22Rv1 (cell line): ENCODE results near the gene PXT1.

Experiments used
- CTCF ChIP-seq: fragments of 450-650 bp; IDR thresholded peaks from 2 replicates; pipeline ENCODE4 v1.5.1; 2017; ENCODE audit warnings: mild to moderate bottlenecking
- ZFX ChIP-seq: fragments of 450-650 bp; IDR thresholded peaks from 2 replicates; pipeline ENCODE4 v1.6.1; 2017; ENCODE audit warnings: antibody characterized with exemption, borderline replicate concordance

GRCh38 chr6:36422714-36423100 lies 19.9 kb downstream of the PXT1 start:
- TF ChIP-seq CTCF (no peak), ZFX (no peak)
